ENCODE results near the gene TSFM.

Gene TSFM

GRCh38 chr12:57745485-57745881 is 37.1 kb upstream of the TSFM start:
- H3K4me2 ChIP-seq (ENCODE audit: low read length) = peak overlapping the region; percentile 94

GRCh38 chr12:57746025-57746424 is 36.6 kb upstream of the TSFM start:
- no peak overlapping the region for H3K27ac ChIP-seq
- no peaks in the 10 kb centered on the region for H3K9me3 ChIP-seq (ENCODE audit: control insufficient read depth, low read length)
- no peaks in the 10 kb centered on the region for H3K36me3 ChIP-seq (ENCODE audit: control insufficient read depth, insufficient read depth, low read length)
- no peaks in the 10 kb centered on the region for H3K27me3 ChIP-seq (ENCODE audit: control insufficient read depth, insufficient read depth, low read length)
- peak overlapping the region; percentile 97 for H3K4me3 ChIP-seq (ENCODE audit: low read depth, low read length)
- H3K79me2 ChIP-seq = no peaks in the 10 kb centered on the region
- no peak for TF ChIP-seq CTCF (IDR thresholded peaks at IDR 0.05)
- H3K4me1 ChIP-seq = peaks cover 9% of the 10 kb centered on the region
- no peak overlapping the region for H2AFZ ChIP-seq
- peak overlapping the region; percentile 94 for H3K4me2 ChIP-seq (ENCODE audit: low read length)
- H3K9ac ChIP-seq = no peak overlapping the region

More at GRCh38 chr12:57745485-57745881, 37.1 kb upstream of the TSFM start:
- Histone ChIP-seq H3K27ac (peak overlapping the region; percentile 96), H3K4me3 (ENCODE audit: low read depth, low read length) (peak overlapping the region; percentile 97), H2AFZ (peak overlapping the region; percentile 86), H3K9ac (no peak overlapping the region), H3K36me3 (ENCODE audit: control insufficient read depth, insufficient read depth, low read length) (no peaks in the 10 kb centered on the region), H3K27me3 (ENCODE audit: control insufficient read depth, insufficient read depth, low read length) (no peaks in the 10 kb centered on the region), H3K4me1 (peaks cover 9% of the 10 kb centered on the region), H3K79me2 (no peaks in the 10 kb centered on the region), H3K9me3 (ENCODE audit: control insufficient read depth, low read length) (no peaks in the 10 kb centered on the region)
- no peak for TF ChIP-seq CTCF (IDR thresholded peaks at IDR 0.05)

GRCh38 chr12:57749061-57749460 is 33.5 kb upstream of the TSFM start:
- TF ChIP-seq CTCF (IDR thresholded peaks at IDR 0.05) = no peak
- Histone ChIP-seq H3K27ac (no peak overlapping the region), H2AFZ (no peak overlapping the region), H3K4me1 (peaks cover 15% of the 10 kb centered on the region), H3K36me3 (ENCODE audit: control insufficient read depth, insufficient read depth, low read length) (no peaks in the 10 kb centered on the region), H3K9ac (no peak overlapping the region), H3K79me2 (no peaks in the 10 kb centered on the region), H3K4me2 (ENCODE audit: low read length) (no peak overlapping the region), H3K4me3 (ENCODE audit: low read depth, low read length) (no peak overlapping the region), H3K9me3 (ENCODE audit: control insufficient read depth, low read length) (no peaks in the 10 kb centered on the region), H3K27me3 (ENCODE audit: control insufficient read depth, insufficient read depth, low read length) (no peaks in the 10 kb centered on the region)

- Histone ChIP-seq H3K4me1 (peaks cover 9% of the 10 kb centered on the region), H3K9me3 (ENCODE audit: control insufficient read depth, low read length) (no peaks in the 10 kb centered on the region), H2AFZ (no peak overlapping the region), H3K4me2 (ENCODE audit: low read length) (peak overlapping the region; percentile 88), H3K79me2 (no peaks in the 10 kb centered on the region), H3K27me3 (ENCODE audit: control insufficient read depth, insufficient read depth, low read length) (no peaks in the 10 kb centered on the region), H3K36me3 (ENCODE audit: control insufficient read depth, insufficient read depth, low read length) (no peaks in the 10 kb centered on the region), H3K27ac (peak overlapping the region; percentile 88), H3K4me3 (ENCODE audit: low read depth, low read length) (peak overlapping the region; percentile 94), H3K9ac (no peak overlapping the region)
- TF ChIP-seq CTCF (IDR thresholded peaks at IDR 0.05) = no peak
These were observed 31.8 kb upstream of the TSFM start for GRCh38 chr12:57750561-57751431.

GRCh38 chr12:57751432-57751787 is 31.2 kb upstream of the TSFM start:
- peaks cover 2% of the 10 kb centered on the region for H3K79me2 ChIP-seq
- H3K4me3 ChIP-seq (ENCODE audit: low read depth, low read length) = peak overlapping the region; percentile 94
- H3K36me3 ChIP-seq (ENCODE audit: control insufficient read depth, insufficient read depth, low read length) = no peaks in the 10 kb centered on the region
- H3K4me2 ChIP-seq (ENCODE audit: low read length) = peak overlapping the region; percentile 88
- no peak overlapping the region for H3K9ac ChIP-seq
- peak overlapping the region; percentile 91 for H2AFZ ChIP-seq
- no peak for TF ChIP-seq CTCF (IDR thresholded peaks at IDR 0.05)
- H3K4me1 ChIP-seq = peaks cover 9% of the 10 kb centered on the region
- no peaks in the 10 kb centered on the region for H3K27me3 ChIP-seq (ENCODE audit: control insufficient read depth, insufficient read depth, low read length)
- peak overlapping the region; percentile 88 for H3K27ac ChIP-seq
- no peaks in the 10 kb centered on the region for H3K9me3 ChIP-seq (ENCODE audit: control insufficient read depth, low read length)

Data from parathyroid adenoma (tissue), 2 donors.